ENCODE data around the gene WDR35.

- TF ChIP-seq CTCF (IDR thresholded peaks at IDR 0.05; ENCODE audit: borderline replicate concordance, extremely low read depth, low read length, poor library complexity, severe bottlenecking) (no peak), EZH2 (IDR thresholded peaks at IDR 0.05; ENCODE audit: borderline replicate concordance, low read depth, low read length, severe bottlenecking) (no peak)
Observed at GRCh38 chr2:19988600-19988999, 1.3 kb downstream of the WDR35 start.

Data from DND-41 (cell line).